ENCODE data around the gene APOC3.

The APOC3 gene

GRCh38 chr11:116804001-116804400 lies 25.7 kb upstream of the APOC3 start:
- no peak for DNase-seq (ENCODE audit: low spot score)

DNA sequence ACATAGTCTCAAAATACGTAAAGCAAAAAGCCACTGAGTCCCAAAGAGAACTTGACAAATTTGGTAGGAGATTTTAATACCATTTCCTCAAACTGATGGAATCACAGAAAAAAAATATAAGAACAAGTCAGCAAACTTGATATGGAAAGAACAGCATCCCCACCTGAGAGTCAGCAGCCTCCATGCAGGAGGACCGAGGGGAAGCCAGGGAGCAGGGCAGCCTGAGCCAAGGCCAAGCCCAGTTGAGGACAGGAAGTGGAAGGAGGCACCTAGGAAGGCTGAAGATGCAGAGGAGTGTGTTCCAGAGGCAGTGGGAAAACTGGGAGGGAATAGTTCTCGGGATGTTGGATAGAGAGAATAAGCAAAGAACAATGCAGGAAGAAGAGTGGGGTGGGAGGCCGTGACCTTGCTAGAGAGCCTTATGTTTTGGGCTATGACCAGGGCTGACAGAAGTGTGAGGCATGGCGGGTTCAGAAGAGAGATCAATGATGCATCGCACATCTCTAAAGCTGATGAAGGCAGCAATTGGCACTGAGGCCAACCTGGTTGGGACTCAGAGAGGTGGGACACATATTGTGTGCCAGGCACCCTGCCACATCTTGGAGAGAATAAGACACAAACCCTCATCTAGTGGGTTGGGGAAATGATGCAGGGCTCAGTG lies 22.0 kb upstream of the APOC3 start:
- no peak for DNase-seq (ENCODE audit: low spot score)

DNA sequence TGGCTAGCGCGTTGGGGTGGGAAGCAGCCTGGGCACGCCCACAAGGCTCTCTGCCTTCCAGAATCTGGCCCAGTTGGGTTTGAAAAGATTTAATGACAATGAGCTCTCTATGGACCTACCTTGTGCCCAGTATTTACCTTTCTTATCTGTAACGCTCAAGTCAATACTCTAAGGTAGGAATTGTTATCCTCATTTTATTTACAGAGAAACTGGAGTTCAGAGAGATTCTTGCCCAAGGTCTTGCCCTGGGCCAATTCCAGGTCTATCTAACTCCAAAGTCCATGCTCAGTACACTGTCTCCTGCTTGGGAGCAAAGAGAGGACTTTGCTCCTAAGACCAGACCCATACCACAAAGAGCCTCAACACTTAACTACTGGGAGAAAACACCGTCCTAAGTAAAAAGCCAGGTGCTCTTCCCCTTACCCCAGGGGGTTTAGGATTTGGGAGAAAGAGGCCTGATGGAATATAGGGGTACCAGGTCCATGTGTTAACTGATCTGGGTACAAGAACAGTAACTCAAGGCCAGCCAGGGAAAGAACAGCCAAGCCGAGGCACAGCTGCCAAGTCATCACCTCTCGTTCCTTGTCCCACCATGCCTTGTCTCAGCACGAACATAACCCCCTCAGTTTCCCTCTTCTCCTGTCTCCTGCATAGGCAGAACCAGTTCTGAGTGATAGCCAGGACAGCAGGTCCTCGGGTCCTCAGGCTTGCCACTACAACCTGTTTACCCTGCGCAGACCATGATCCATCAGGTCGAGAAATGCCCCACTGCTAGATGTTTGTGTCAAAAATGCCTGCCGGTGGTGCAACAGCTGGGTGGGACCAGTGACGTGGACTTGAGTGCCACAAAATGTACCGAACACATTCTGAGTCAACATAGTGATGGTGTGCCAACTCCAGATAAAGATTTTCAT lies 21.2 kb upstream of the APOC3 start:
- DNase-seq (ENCODE audit: low spot score): no peak

GRCh38 chr11:116811194-116811593 lies 18.5 kb upstream of the APOC3 start:
- DNase-seq (ENCODE audit: low spot score): no peak

DNA sequence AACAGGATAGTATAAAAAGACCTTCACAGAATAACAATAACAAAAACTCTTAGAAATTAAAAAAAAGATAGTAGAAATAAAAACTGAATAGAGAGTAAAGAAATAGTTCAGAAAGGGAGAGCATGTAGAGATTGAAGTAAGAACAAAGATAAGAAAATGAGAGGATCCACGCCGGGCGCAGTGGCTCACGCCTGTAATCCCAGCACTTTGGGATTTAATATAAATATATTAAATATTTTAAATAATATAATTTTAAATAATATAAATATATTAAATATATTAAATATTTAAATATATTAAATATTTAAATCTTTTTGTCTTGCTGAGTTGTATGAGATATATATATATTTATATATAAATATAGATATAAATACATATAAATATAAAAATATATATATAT lies 17.6 kb upstream of the APOC3 start:
- no peak for DNase-seq (ENCODE audit: low spot score)

GRCh38 chr11:116813170-116813569 lies 16.5 kb upstream of the APOC3 start:
- DNase-seq (ENCODE audit: low spot score): no peak

DNA sequence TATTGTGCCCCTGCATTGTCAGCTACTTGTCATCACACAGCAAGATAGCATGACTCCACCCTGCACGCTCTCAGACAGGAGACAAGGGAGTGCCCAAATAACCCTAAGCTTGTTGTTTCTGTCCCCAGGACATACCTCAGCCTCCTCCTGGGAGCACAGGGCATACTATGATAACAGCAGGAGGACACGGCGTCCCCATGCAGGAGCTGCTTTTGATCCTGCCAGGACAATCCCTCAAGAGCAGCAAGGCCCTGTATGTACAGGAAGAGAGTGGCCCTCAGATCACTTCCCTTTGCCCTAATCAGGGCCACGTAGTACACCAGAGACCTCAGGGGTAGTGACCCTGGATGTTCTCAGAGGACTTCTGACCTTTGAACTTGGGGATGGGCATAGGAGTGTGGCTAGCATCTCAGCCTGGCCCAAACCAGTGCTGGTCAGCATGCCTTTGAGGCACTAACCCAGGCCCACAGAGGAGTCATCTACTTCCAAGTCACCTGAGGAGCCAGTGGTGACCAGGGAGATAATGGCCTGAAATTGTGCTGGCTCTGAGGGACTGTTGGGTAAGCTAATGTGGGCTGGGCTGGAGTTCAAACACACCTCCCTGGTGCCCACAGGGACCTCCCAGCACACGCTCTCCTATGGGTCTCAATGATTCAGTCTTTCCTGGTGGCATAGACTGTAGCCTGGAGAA lies 15.8 kb upstream of the APOC3 start:
- no peak for DNase-seq (ENCODE audit: low spot score)

DNA sequence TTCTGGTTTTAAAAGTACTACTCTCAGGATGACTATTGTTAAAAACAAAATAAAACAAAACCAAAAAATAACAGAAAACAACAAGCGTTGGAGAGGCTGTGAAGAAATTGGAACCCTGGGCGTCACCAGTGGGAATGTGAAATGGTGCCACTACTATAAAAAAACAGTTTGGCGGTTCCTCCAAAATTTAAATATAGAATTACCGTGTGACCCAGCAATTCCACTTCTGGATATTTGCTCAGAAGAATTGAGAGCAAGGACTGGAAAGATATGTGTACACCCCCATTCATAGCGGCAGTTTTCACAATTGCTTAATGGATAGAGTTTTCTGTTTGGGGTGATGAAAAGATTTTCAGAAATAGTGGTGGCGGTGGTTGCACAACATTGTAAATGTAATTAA lies 15.2 kb upstream of the APOC3 start:
- no peak for DNase-seq (ENCODE audit: low spot score)

GRCh38 chr11:116819049-116819448 lies 10.7 kb upstream of the APOC3 start:
- no peak for DNase-seq (ENCODE audit: low spot score)

GRCh38 chr11:116821050-116821918 lies 8.4 kb upstream of the APOC3 start:
- DNase-seq (ENCODE audit: low spot score): no peak

- no peak for DNase-seq (ENCODE audit: low spot score)
Measured at GRCh38 chr11:116822575-116822974, 7.1 kb upstream of the APOC3 start.

GRCh38 chr11:116823031-116823843 lies 6.5 kb upstream of the APOC3 start, which contains the start of gene APOA4:
APOA4 (minus strand) TSS chr11:116823304; CDS start chr11:116823191, 113 bp downstream.
- no peak for DNase-seq (ENCODE audit: low spot score)

DNA sequence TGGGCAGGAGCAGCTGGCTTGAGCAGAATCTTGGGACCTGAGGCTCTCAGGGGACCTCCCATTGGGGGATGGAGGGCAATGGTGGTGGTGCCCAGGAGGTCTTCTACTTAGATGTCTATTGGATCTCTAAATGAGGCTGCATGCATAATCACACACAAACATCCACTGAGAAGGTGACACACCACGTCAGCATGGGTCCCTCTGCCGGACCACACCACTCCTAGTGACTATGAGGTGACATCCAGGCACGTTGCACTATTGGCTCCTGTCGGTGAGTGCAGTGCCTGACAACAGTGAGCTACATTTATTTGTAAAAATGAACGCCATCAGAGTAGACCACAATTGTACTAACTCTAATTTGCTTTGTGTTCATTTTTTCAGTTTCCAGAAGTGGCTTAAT lies 4.3 kb upstream of the APOC3 start:
- DNase-seq (ENCODE audit: low spot score): no peak

DNA sequence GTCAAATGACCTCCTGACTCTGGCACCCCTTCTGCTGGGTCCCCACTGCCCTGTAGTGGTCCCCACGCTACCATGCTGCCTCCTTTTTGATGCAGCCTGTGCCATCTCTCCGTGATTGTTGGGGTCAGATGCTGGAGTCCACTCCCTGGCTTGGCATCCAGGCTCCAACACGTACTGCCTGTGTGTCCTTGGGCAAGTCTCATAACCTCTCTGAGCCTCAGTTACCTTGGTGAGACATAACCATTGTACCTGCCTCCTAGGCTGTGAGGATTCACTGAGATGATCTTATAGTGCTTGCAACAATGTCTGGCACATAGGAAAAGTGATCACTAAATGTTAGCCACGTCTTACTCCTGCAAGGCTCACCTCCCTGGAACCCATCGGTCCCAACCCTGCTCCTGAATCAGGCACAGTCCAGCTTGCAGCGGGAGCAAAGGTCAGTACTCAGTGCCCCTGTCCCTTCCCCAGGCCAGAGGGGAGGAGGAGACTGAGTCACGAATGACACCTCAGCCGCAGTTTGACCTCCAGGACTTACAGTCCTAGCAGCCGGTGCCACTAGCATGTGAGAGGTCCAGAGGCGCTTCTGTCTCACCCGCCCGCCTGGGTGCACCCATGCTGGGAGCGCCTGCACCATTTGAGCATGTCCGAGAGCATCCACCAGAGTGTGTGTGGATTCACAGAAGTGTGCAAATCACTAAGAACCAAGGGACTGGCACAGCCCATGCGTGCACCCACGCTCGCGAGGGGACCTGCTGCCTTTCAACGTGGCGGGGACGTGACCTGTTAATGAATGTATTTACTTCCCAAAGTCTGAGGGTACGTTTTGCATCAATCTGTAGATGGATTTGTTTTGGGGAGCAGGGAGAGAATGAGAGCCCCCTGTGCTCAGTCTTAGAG lies 3.6 kb upstream of the APOC3 start:
- DNase-seq (ENCODE audit: low spot score): no peak

GRCh38 chr11:116826751-116827431 lies 2.8 kb upstream of the APOC3 start:
- DNase-seq (ENCODE audit: low spot score): no peak

- no peak for DNase-seq (ENCODE audit: low spot score)
Measured at GRCh38 chr11:116827461-116827860, 2.2 kb upstream of the APOC3 start.

DNA sequence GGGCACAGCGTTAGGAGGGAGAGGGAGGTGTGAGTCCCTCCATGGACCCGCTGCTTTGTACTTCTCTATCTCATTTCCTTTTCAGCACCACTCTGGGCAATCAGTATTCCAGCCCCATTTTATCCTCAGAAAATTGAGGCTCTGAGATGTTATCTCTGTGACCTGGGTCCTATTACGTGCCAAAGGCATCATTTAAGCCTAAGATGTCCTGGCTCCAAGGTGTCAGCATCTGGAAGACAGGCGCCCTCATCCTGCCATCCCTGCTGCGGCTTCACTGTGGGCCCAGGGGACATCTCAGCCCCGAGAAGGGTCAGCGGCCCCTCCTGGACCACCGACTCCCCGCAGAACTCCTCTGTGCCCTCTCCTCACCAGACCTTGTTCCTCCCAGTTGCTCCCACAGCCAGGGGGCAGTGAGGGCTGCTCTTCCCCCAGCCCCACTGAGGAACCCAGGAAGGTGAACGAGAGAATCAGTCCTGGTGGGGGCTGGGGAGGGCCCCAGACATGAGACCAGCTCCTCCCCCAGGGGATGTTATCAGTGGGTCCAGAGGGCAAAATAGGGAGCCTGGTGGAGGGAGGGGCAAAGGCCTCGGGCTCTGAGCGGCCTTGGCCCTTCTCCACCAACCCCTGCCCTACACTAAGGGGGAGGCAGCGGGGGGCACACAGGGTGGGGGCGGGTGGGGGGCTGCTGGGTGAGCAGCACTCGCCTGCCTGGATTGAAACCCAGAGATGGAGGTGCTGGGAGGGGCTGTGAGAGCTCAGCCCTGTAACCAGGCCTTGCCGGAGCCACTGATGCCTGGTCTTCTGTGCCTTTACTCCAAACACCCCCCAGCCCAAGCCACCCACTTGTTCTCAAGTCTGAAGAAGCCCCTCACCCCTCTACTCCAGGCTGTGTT lies 829 bp upstream of the APOC3 start:
- DNase-seq (ENCODE audit: low spot score): no peak

Measured in RKO (cell line).